NCI-H69 (cell line): ENCODE data around the gene MTCP1.

ENCODE experiments used
- DNase-seq: peaks from one replicate; lab custom pipeline; 2025; lab: John Stamatoyannopoulos, UW

MTCP1 gene

GRCh38 chrX:155070975-155071693 lies at the start of gene MTCP1, which contains the start of the genes BRCC3 and CMC4:
Gene MTCP1, minus strand, starts transcription at chrX:155071136. Its CDS starts 5,126 bp downstream, at chrX:155066010.
Gene BRCC3, plus strand, starts transcription at chrX:155071508. Its CDS starts 20 bp downstream, at chrX:155071528.
Gene CMC4, minus strand, starts transcription at chrX:155071136. Its CDS starts 7,113 bp downstream, at chrX:155064023.
- DNase-seq, result peak; percentile 96

- DNase-seq, result no peak
These were observed 44.4 kb upstream of the MTCP1 start for GRCh38 chrX:155115174-155115819.

- DNase-seq, result no peak
These were observed 42.2 kb upstream of the MTCP1 start for GRCh38 chrX:155113097-155113496.

GRCh38 chrX:155112171-155112570 lies 41.2 kb upstream of the MTCP1 start:
- DNase-seq, result peak; percentile 3

GRCh38 chrX:155108427-155108826 lies 37.5 kb upstream of the MTCP1 start:
- no peak for DNase-seq

- no peak for DNase-seq
These were observed 35.0 kb upstream of the MTCP1 start for GRCh38 chrX:155105919-155106318.

- peak; percentile 51 for DNase-seq
These were observed 23.6 kb upstream of the MTCP1 start for GRCh38 chrX:155094468-155095061.

GRCh38 chrX:155086961-155087735 lies 16.2 kb upstream of the MTCP1 start:
- DNase-seq, result no peak

GRCh38 chrX:155086202-155086840 lies 15.4 kb upstream of the MTCP1 start:
- peak; percentile 34 for DNase-seq

- peak; percentile 55 for DNase-seq
These were observed 851 bp upstream of the MTCP1 start for GRCh38 chrX:155071694-155072280.

GRCh38 chrX:155070663-155070974 lies 317 bp downstream of the MTCP1 start:
- DNase-seq, result peak; percentile 70

- peak; percentile 31 for DNase-seq
These were observed 898 bp downstream of the MTCP1 start for GRCh38 chrX:155070038-155070437.

- no peak for DNase-seq
These were observed 1.5 kb downstream of the MTCP1 start for GRCh38 chrX:155069414-155069813.

- peak; percentile 6 for DNase-seq
These were observed 2.8 kb downstream of the MTCP1 start for GRCh38 chrX:155068165-155068564.

- no peak for DNase-seq
These were observed 5.8 kb downstream of the MTCP1 start for GRCh38 chrX:155065035-155065734.

GRCh38 chrX:155061760-155062159 lies 9.2 kb downstream of the MTCP1 start:
- no peak for DNase-seq

- DNase-seq, result peak; percentile 67
These were observed 13.8 kb downstream of the MTCP1 start for GRCh38 chrX:155056877-155057792.

- DNase-seq, result no peak
These were observed 14.5 kb downstream of the MTCP1 start for GRCh38 chrX:155056471-155056870.

- DNase-seq, result no peak
These were observed 15.4 kb downstream of the MTCP1 start for GRCh38 chrX:155055494-155055893.

GRCh38 chrX:155054255-155054654 lies 16.7 kb downstream of the MTCP1 start:
- DNase-seq, result no peak
